Measurements from ENCODE around the gene ARID1B.

Gene ARID1B

DNA sequence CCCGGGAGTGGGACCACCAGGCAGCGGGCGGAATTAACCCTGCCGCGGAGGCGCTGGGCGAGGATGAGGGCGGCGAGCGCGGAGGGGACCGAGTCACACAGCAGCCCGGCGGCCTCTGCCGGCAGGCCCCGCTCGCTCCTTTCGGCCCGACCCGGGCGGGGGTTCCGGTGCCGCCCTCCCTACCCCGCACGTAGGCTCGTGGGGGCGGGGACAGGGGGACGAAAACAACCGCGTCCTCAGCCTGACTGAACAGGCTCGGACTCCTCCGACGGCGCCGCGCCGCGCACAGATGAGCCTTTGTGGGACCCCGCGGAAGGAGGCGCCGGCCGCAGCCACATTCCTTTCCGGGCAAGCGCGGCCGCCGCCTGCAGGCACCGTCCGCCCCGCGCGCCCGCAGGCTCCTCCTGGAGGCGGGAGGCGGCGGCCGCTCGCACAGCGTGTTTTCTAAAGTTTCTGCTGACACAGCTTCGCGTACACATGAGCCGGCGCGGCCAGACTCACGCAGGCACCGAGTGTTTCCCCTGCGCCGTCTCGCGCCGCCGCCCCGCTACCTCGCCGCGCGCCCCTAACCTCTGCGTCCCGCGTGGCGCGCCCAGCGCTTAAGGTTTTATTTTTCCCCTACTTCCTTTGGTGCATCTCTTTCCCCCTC lies 244.3 kb downstream of the ARID1B start:
- no peaks in the 10 kb centered on the region for H3K27me3 ChIP-seq (ENCODE audit: insufficient read depth, low read length)
- H3K9me3 ChIP-seq (ENCODE audit: low read length) = no peaks in the 10 kb centered on the region
- no peak for TF ChIP-seq EZH2 (IDR thresholded peaks at IDR 0.05; ENCODE audit: borderline replicate concordance, low read length)
- TF ChIP-seq, protein P1, sequence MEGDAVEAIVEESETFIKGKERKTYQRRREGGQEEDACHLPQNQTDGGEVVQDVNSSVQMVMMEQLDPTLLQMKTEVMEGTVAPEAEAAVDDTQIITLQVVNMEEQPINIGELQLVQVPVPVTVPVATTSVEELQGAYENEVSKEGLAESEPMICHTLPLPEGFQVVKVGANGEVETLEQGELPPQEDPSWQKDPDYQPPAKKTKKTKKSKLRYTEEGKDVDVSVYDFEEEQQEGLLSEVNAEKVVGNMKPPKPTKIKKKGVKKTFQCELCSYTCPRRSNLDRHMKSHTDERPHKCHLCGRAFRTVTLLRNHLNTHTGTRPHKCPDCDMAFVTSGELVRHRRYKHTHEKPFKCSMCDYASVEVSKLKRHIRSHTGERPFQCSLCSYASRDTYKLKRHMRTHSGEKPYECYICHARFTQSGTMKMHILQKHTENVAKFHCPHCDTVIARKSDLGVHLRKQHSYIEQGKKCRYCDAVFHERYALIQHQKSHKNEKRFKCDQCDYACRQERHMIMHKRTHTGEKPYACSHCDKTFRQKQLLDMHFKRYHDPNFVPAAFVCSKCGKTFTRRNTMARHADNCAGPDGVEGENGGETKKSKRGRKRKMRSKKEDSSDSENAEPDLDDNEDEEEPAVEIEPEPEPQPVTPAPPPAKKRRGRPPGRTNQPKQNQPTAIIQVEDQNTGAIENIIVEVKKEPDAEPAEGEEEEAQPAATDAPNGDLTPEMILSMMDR (IDR thresholded peaks at IDR 0.05; ENCODE audit: low read length) = peak; percentile 23
- no peaks in the 10 kb centered on the region for H4K20me1 ChIP-seq (ENCODE audit: insufficient read depth, low read length)
- peak overlapping the region; percentile 99 for H3K27ac ChIP-seq (ENCODE audit: low read depth, low read length, poor library complexity, severe bottlenecking)
- peak overlapping the region; percentile 98 for H3K9ac ChIP-seq (ENCODE audit: low read length)
- H3K4me2 ChIP-seq (ENCODE audit: low read length) = peak overlapping the region; percentile 93
- peaks cover 61% of the 10 kb centered on the region for H3K4me1 ChIP-seq (ENCODE audit: insufficient read depth, low read length, severe bottlenecking)
- no peaks in the 10 kb centered on the region for H3K9me2 ChIP-seq (ENCODE audit: low read depth, low read length)
- peak overlapping the region; percentile 89 for H3K4me3 ChIP-seq (ENCODE audit: low read depth, low read length, poor library complexity, severe bottlenecking)
- H2AFZ ChIP-seq (ENCODE audit: low read length) = no peak overlapping the region
- H3F3A ChIP-seq (ENCODE audit: insufficient read depth, low read length) = 0 out of 2 replicates have a peak, but pooled peaks cover 2% of the 10 kb centered on the region
- peaks cover 3% of the 10 kb centered on the region; the same call in 1 of the 2 replicates for H3K36me3 ChIP-seq (ENCODE audit: insufficient read depth, low read length)
- H3K79me2 ChIP-seq (ENCODE audit: insufficient read depth, low read length) = peaks cover 60% of the 10 kb centered on the region

DNA sequence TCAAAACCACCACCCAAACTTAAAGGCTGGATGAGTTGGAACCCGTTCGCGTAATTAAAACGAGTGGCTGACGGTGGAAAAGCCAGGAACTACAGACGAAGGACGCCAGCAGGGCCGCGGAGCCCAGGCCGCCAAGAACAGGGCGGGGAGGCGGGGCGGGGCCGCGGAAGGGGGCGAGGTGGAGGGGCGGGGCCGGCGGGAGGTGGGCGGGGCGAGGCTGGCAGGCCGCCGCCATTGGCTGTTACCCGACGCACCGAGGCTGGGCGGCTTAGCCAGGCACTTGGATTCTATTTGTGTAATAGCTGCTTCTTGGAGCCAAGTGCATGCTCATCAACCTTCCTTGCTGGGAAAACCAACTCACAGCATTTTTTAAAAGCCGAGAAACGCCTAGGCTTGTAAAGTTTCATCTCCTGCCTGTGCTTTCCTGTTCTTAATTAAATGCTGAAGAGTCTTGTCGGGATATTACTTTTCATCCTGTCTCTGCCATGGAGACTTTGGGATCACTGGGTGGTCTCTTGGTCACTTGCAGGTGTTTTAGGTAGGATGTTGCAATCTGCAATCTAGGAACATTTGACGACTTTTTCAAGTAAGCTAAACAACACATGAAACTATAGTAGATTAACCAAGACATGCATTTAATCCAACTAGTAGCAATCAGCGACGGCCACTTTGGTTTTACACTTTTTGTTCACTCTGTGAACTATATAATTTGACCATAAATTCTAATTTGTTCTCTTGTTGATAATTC lies 245.0 kb downstream of the ARID1B start:
- TF ChIP-seq EZH2 (IDR thresholded peaks at IDR 0.05; ENCODE audit: borderline replicate concordance, low read length) = no peak
- TF ChIP-seq, protein P1 (IDR thresholded peaks at IDR 0.05; ENCODE audit: low read length) = no peak
- Histone ChIP-seq H3K9me3 (ENCODE audit: low read length) (no peaks in the 10 kb centered on the region), H3K27ac (ENCODE audit: low read depth, low read length, poor library complexity, severe bottlenecking) (peak overlapping the region; percentile 99), H3K79me2 (ENCODE audit: insufficient read depth, low read length) (peaks cover 59% of the 10 kb centered on the region), H3K36me3 (ENCODE audit: insufficient read depth, low read length) (peaks cover 4% of the 10 kb centered on the region; the same call in 1 of the 2 replicates), H3K9ac (ENCODE audit: low read length) (peak overlapping the region; percentile 98), H3K4me2 (ENCODE audit: low read length) (peak overlapping the region; percentile 93), H3K9me2 (ENCODE audit: low read depth, low read length) (no peaks in the 10 kb centered on the region), H3K4me3 (ENCODE audit: low read depth, low read length, poor library complexity, severe bottlenecking) (peak overlapping the region; percentile 89), H2AFZ (ENCODE audit: low read length) (no peak overlapping the region), H4K20me1 (ENCODE audit: insufficient read depth, low read length) (no peaks in the 10 kb centered on the region), H3K4me1 (ENCODE audit: insufficient read depth, low read length, severe bottlenecking) (peaks cover 55% of the 10 kb centered on the region), H3K27me3 (ENCODE audit: insufficient read depth, low read length) (no peaks in the 10 kb centered on the region), H3F3A (ENCODE audit: insufficient read depth, low read length) (0 out of 2 replicates have a peak, but pooled peaks cover 2% of the 10 kb centered on the region)

DNA sequence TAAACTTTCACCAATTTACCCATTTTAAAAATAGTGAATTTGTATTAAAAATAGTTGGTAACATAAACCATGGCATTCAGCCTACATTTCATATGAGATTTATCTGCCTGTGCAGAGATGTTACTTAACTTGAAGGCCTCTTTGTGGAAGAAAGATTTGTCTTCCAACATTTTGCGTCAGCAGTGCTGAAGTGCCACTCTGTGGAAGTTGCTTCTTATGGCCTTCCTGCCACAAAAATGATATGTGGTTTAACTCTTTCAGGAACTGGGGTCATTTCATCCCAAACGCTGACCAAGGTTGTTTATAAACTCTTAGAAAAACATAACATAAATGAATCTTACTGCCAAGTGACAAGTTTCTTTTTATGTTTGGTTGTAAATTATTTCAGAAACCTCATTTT lies 246.8 kb downstream of the ARID1B start:
- H3K9ac ChIP-seq (ENCODE audit: low read length) = no peak overlapping the region
- H3K27ac ChIP-seq (ENCODE audit: low read depth, low read length, poor library complexity, severe bottlenecking) = no peak overlapping the region
- H3K4me2 ChIP-seq (ENCODE audit: low read length) = no peak overlapping the region
- peaks cover 4% of the 10 kb centered on the region; the same call in 1 of the 2 replicates for H3K36me3 ChIP-seq (ENCODE audit: insufficient read depth, low read length)
- peaks cover 37% of the 10 kb centered on the region for H3K4me1 ChIP-seq (ENCODE audit: insufficient read depth, low read length, severe bottlenecking)
- H2AFZ ChIP-seq (ENCODE audit: low read length) = no peak overlapping the region
- no peaks in the 10 kb centered on the region for H3K27me3 ChIP-seq (ENCODE audit: insufficient read depth, low read length)
- no peaks in the 10 kb centered on the region for H3K9me3 ChIP-seq (ENCODE audit: low read length)
- no peaks in the 10 kb centered on the region for H3K9me2 ChIP-seq (ENCODE audit: low read depth, low read length)
- peaks cover 56% of the 10 kb centered on the region for H3K79me2 ChIP-seq (ENCODE audit: insufficient read depth, low read length)
- no peak for TF ChIP-seq EZH2 (IDR thresholded peaks at IDR 0.05; ENCODE audit: borderline replicate concordance, low read length)
- TF ChIP-seq, protein P1 (IDR thresholded peaks at IDR 0.05; ENCODE audit: low read length) = no peak
- no peak overlapping the region for H3K4me3 ChIP-seq (ENCODE audit: low read depth, low read length, poor library complexity, severe bottlenecking)
- H4K20me1 ChIP-seq (ENCODE audit: insufficient read depth, low read length) = no peaks in the 10 kb centered on the region
- 0 out of 2 replicates have a peak, but pooled peaks cover 2% of the 10 kb centered on the region for H3F3A ChIP-seq (ENCODE audit: insufficient read depth, low read length)

Data from OCI-LY1 (cell line).